PC-9 (cell line): ENCODE measurements around the gene CEP55. TPM values are rescaled to one million over a fixed set of nuclear protein-coding genes. Genes with fewer than 3 reads are reported as not detected.

Experiments
- BruUV-seq: library from RNA; stranded (reverse); fragments of 400-500 nt; replicated peaks from 2 replicates; lab custom pipeline; 2021; lab: Mats Ljungman, UMichigan
- CTCF ChIA-PET: fragments of 300-600 bp; sonication (Branson Sonifier 250); formaldehyde crosslinking; loops from one replicate; lab custom pipeline; 2022; ENCODE audit warnings: antibody characterized with exemption; lab: Charles Lee
- POLR2A ChIA-PET: fragments of 300-600 bp; sonication (Branson Sonifier 250); formaldehyde crosslinking; loops from one replicate; lab custom pipeline; 2022; ENCODE audit warnings: antibody characterized with exemption; ENCODE audit not compliant: unreplicated experiment; lab: Charles Lee
- DNase-seq, 2 experiments: peaks; one replicate each; pipeline versions ENCODE4 v3.0.0 to v3.0.0-alpha.2; 2015 to 2022; ENCODE audit warnings: mixed read lengths in 1 of 2
- H2AFZ ChIP-seq: fragments of 200-600 bp; sonication (generic); 2 replicates; pipeline ENCODE4 v1.8.1; 2017; ENCODE audit warnings: antibody characterized with exemption
- H3F3A ChIP-seq: fragments of 200-600 bp; sonication (generic); 2 replicates; pipeline ENCODE4 v1.8.1; 2017; ENCODE audit warnings: antibody characterized with exemption, mild to moderate bottlenecking, low read depth; ENCODE audit not compliant: insufficient read depth
- H3K27ac ChIP-seq: fragments of 200-600 bp; sonication (generic); 2 replicates; pipeline ENCODE4 v1.6.1; 2016; ENCODE audit warnings: mixed run types
- H3K27me3 ChIP-seq: fragments of 200-600 bp; sonication (generic); 2 replicates; pipeline ENCODE4 v1.6.1; 2016; ENCODE audit warnings: low read depth, mixed run types; ENCODE audit not compliant: insufficient read depth
- H3K36me3 ChIP-seq: fragments of 200-600 bp; sonication (generic); 2 replicates; pipeline ENCODE4 v1.6.1; 2016; ENCODE audit warnings: low read depth, mixed run types
- H3K4me1 ChIP-seq: fragments of 200-600 bp; sonication (generic); replicated peaks from 2 replicates; pipeline ENCODE4 v1.6.1; 2016; ENCODE audit warnings: mixed run types; ENCODE audit not compliant: insufficient read depth
- H3K4me2 ChIP-seq: fragments of 200-600 bp; sonication (generic); 2 replicates; pipeline ENCODE4 v1.6.1; 2017; ENCODE audit warnings: mixed run types
- H3K4me3 ChIP-seq: fragments of 200-600 bp; sonication (generic); 2 replicates; pipeline ENCODE4 v1.6.1; 2016; ENCODE audit warnings: mixed run types
- H3K79me2 ChIP-seq: fragments of 200-600 bp; sonication (generic); 2 replicates; pipeline ENCODE4 v1.6.1; 2017; ENCODE audit warnings: low read depth, mixed run types
- H3K9me2 ChIP-seq: fragments of 200-600 bp; sonication (generic); 2 replicates; pipeline ENCODE4 v1.8.1; 2017; ENCODE audit warnings: mild to moderate bottlenecking; ENCODE audit not compliant: insufficient read depth
- H3K9me3 ChIP-seq: fragments of 200-600 bp; sonication (generic); 2 replicates; pipeline ENCODE4 v1.8.1; 2016; ENCODE audit warnings: low read depth; ENCODE audit not compliant: insufficient read depth
- H4K20me1 ChIP-seq: fragments of 200-600 bp; sonication (generic); 2 replicates; pipeline ENCODE4 v1.8.1; 2017; ENCODE audit not compliant: insufficient read depth
- CTCF ChIP-seq: fragments of 200-600 bp; sonication (generic); conservative IDR thresholded peaks from 2 replicates; pipeline ENCODE4 v1.6.1; 2017; ENCODE audit warnings: mixed run types, antibody characterized with exemption, mild to moderate bottlenecking, moderate library complexity
- EZH2 ChIP-seq: fragments of 200-600 bp; sonication (generic); IDR thresholded peaks from 2 replicates; pipeline ENCODE4 v1.8.0; 2017; ENCODE audit warnings: antibody characterized with exemption, low read depth
- intact Hi-C: fragments of 100-400 bp; cut with micrococcal nuclease; formaldehyde crosslinking; loops from one replicate; pipeline ENCODE4 v1.10.0; 2022; ENCODE audit not compliant: unreplicated experiment
- total RNA-seq: library from RNA; stranded (reverse); gene quantifications from 2 replicates; pipeline ENCODE4 v1.2.3, GENCODE V29; 2021

Gene CEP55
- total RNA-seq, 1 experiment from 2014 or later = 38.9 TPM

GRCh38 chr10:93573051-93573909 is 76.9 kb downstream of the CEP55 start:
- H2AFZ ChIP-seq = no peak overlapping the region
- H3K79me2 ChIP-seq = peaks cover 5% of the 10 kb centered on the region; the same call in 1 of the 2 replicates
- BruUV-seq = no TSS peak
- H3K4me3 ChIP-seq = no peak overlapping the region
- no peaks in the 10 kb centered on the region for H3K36me3 ChIP-seq
- H3K9me2 ChIP-seq = no peaks in the 10 kb centered on the region
- CTCF ChIA-PET = no interaction called here
- no peak overlapping the region for H3K27ac ChIP-seq
- TF ChIP-seq EZH2 = no peak
- TF ChIP-seq CTCF = no peak
- peaks cover 34% of the 10 kb centered on the region for H3K4me1 ChIP-seq
- intact Hi-C loops = no loop called here
- H3K4me2 ChIP-seq = no peak overlapping the region
- POLR2A ChIA-PET = no interaction called here
- DNase-seq = no peak
- H3F3A ChIP-seq = no peaks in the 10 kb centered on the region
- H4K20me1 ChIP-seq = no peaks in the 10 kb centered on the region
- no peaks in the 10 kb centered on the region for H3K27me3 ChIP-seq
- H3K9me3 ChIP-seq = no peaks in the 10 kb centered on the region

GRCh38 chr10:93573924-93574323 is 77.5 kb downstream of the CEP55 start:
- CTCF ChIA-PET = no interaction called here
- POLR2A ChIA-PET = no interaction called here
- Histone ChIP-seq H3K4me3 (no peak overlapping the region), H3K4me2 (no peak overlapping the region), H3K27me3 (no peaks in the 10 kb centered on the region), H3K27ac (no peak overlapping the region), H3K9me3 (no peaks in the 10 kb centered on the region), H3F3A (peaks cover 5% of the 10 kb centered on the region; the same call in 1 of the 2 replicates), H3K9me2 (no peaks in the 10 kb centered on the region), H3K79me2 (peaks cover 1% of the 10 kb centered on the region; the same call in 1 of the 2 replicates), H4K20me1 (no peaks in the 10 kb centered on the region), H3K4me1 (peaks cover 34% of the 10 kb centered on the region), H2AFZ (no peak overlapping the region), H3K36me3 (no peaks in the 10 kb centered on the region)
- TF ChIP-seq CTCF (no peak), EZH2 (no peak)
- intact Hi-C loops = no loop called here
- no peak for DNase-seq
- BruUV-seq = no TSS peak

- Histone ChIP-seq H3K27me3 (no peaks in the 10 kb centered on the region), H3K4me3 (no peak overlapping the region), H3K9me2 (no peaks in the 10 kb centered on the region), H3F3A (peaks cover 11% of the 10 kb centered on the region; the same call in 1 of the 2 replicates), H3K4me2 (no peak overlapping the region), H3K4me1 (peaks cover 33% of the 10 kb centered on the region), H3K79me2 (no peaks in the 10 kb centered on the region), H3K27ac (peak overlapping the region; percentile 26), H3K36me3 (0 out of 2 replicates have a peak, but pooled peaks cover 6% of the 10 kb centered on the region), H2AFZ (no peak overlapping the region), H4K20me1 (no peaks in the 10 kb centered on the region), H3K9me3 (peaks cover 5% of the 10 kb centered on the region; the same call in 1 of the 2 replicates)
- CTCF ChIA-PET = no interaction called here
- no TSS peak for BruUV-seq
- no peak for TF ChIP-seq CTCF
- no peak for TF ChIP-seq EZH2
- intact Hi-C loops = no loop called here
- POLR2A ChIA-PET = interaction anchor here (0.7 kb wide), 1 partner anchor 47 kb away, joined by 3 read pairs; no protein-coding TSS in a partner anchor
- peak in 1 of 2 experiments; percentile 60 for DNase-seq
These were observed 80.5 kb downstream of the CEP55 start for GRCh38 chr10:93576888-93577287.
